HG03103 (cell line): Measurements from ENCODE around the gene CDNF.
"Not testable (repeated sequence)": the region's sequence is repeated elsewhere in the genome, so short reads cannot be mapped to it uniquely, and the experiment has no call there.

Experiments
- ATAC-seq: cut with Tn5 transposase; IDR thresholded peaks from one replicate; pipeline ENCODE4 v1.9.1; 2021; ENCODE audit warnings: low read depth; ENCODE audit not compliant: unreplicated experiment

Gene CDNF

DNA sequence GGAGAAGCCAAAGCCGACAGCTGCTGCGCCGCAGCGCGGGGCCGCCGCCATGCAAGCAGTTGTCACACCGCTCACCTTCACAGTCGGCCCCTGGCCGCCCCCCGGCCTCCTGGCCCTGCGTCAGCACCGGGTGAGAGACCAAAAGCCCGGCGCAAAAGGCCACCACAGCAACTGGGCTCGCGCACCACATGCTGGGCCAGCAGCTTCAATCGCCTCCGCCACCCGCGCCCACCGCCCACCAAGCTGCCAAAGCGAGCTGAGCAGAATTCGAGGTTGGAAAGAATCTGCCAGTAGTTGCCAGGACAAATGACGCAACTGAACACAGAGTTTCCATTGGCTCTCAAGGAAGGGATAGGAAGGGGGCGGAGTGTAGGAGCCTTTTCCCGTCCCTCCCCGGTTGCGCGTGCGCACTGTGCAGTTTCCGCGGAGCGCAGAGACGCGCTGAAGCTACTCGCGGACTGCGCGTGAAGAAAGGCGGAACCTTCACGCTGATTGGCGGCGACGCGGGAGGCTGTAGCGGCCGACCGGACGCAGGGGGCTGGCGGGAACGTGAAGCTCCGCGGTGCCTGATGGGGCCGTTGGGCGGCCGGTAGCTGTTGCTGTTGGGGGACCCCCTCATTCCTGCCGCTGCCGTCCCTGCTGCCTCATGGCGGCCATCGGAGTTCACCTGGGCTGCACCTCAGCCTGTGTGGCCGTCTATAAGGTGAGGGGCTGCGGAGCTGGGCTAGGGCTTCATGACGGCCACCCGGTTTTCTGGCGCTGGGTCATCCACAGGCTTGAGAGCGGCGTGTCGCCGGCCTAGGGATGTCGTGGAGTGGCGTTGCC lies at the start of gene CDNF, which contains the start of the genes HSPA14 and MSANTD7:
TSS of gene CDNF (minus strand) at position 281 of the 825 bp plus-strand sequence. CDS start at position 190, 91 bp downstream.
TSS of gene HSPA14 (plus strand) at position 550 of the 825 bp plus-strand sequence. CDS start at position 647, 97 bp downstream.
TSS of gene MSANTD7 (plus strand) at position 550 of the 825 bp plus-strand sequence. CDS start 3,979 bp downstream, outside the sequence.
- ATAC-seq = peak; percentile 87

DNA sequence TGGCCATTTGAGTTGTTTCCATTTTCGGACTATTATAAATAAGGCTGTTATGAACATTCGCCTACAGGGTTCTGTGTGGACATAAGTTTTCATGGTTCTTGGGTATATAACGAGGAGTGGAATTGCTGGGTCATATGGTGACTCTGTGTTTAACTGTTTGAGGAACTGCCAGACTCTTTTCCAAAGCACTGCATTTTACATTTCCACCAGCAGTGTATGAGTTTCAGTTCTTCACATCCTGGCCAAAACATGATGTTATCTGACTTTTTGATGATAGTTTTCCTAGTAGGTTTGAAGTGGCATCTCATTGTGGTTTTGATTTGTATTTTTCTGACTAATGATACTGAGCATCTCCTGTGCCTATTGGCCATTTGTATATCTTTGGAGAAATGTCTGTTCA lies 46.2 kb upstream of the CDNF start:
- no peak for ATAC-seq

DNA sequence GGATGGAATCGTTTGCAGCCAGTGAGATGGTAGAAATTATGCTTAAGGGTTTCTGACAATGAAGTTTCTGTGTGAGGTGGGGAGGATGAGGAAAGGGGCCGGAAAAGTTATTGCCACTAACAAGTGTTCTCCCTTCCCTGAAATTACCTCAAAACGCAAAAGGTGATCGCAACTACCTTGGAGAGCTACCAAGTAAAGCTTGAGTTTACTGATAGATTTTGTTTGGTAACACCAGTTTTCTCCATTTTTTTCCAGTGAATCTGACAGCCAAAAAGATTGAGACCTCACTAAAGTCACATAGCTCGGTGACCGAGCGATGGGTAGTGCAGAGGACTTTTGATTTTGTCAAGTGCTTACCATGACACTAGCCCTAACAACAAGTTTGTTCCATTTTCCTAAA lies 42.4 kb upstream of the CDNF start:
- ATAC-seq = no peak

DNA sequence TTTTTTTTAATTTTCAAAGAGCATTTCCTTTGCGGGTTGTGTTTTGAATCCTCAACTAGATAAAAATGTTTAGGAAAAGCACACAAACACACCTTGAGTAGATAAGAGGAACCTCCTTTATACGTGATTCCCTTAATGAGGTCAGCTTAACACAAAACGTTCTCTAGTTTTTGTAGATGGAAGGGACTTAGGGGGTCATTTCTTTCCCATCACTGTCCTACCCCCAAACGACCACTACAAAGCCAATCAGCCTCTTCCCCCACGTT lies 42.0 kb upstream of the CDNF start:
- no peak for ATAC-seq

DNA sequence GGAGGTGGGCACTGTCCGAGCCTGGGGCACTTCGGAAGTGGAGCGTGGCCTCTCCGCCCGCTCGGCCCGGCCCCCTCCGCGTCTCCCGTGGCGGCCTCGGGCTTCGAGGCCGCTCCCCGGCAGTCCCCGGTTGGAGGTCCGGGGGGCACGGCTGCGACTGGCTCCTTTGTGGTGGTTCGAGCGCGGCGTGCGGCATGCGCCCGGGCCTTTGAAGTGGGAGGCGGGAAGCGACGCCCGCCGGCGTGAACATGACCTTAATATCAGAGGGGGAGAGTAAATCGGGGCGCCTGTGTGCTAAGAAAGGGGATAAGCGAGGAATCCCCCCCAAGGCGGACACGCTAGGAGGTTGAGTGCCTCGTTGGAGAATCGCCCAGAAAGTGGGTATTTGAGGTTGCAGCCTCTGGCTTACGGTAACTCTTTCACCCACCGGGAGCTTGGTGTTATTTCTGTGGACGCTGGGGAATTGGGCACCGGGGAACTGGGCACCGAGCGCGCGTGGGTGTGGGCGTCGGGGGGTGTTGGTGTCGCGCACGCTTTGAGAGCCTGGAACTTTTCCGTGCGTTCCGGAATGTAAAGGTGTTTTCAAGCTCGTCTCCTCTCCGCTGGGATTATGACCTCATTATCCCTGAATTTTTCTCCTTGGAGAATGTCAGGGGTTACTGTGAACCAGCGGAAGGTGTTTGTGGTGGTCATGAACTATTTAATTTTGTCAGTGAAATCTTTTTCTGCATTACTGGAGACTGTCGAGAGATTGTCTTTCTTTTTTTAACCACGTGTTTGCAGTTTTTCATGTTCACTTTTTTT lies 41.5 kb upstream of the CDNF start:
- ATAC-seq = peak; percentile 10

DNA sequence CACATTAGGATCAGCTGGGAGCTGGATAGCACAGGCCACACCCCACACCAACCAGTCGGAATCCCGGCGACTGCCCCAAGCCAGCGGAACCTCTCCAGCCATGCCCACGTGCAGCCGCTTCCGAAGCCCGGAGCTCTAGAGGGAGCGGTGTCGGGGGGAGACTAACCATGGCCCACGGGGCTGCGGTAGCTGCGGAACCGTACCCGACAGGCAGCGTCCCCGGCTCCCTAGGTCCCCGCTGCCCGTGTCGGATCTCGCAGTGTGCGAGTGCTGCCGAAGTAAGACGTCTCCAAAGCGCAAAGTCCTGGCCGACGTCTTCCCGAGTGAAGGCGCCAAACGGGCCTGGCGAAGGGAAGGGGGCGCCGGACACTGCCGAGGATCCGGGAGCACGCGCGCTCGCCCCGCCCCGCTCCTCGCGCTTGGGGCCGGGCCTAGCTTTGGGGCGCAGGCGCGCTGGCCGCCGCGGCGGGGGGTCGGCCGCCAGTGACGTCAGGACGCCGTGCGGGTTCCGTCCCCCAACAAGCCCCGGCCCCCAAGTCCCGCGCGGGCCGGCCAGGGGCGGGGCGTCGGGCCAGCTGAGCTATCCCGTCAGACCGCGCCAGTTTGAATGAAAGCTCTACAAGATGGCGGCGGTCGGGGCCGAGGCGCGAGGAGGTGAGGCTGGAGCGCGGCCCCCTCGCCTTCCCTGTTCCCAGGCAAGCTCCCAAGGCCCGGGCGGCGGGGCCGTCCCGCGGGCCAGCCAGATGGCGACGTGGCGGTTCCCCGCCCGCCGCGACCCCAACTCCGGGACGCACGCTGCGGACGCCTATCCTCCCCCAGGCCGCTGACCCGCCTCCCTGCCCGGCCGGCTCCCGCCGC lies 40.7 kb upstream of the CDNF start, which contains the start of gene SUV39H2:
TSS of gene SUV39H2 (plus strand) at position 601 of the 858 bp plus-strand sequence. CDS start at position 624, 23 bp downstream.
- peak; percentile 85 for ATAC-seq

DNA sequence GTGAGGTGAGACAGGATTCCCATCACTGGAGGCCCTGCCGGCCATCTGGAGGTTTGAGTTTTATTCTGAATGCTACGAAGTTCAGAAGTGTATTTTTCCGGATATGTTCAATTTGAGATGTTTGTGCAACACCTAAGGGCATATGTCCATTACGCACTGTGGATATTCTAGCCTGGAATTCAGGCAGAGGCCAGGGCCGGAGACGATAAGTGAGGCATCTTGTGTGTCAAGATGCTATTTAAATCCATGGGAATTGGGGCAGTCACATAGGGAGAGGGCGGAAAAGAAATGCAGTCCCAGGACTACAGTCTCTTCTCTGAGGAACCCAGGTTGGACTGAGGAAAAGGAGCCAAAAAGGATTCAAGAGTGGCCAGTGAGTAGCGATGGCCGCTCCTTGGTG lies 38.9 kb upstream of the CDNF start:
- ATAC-seq = no peak

DNA sequence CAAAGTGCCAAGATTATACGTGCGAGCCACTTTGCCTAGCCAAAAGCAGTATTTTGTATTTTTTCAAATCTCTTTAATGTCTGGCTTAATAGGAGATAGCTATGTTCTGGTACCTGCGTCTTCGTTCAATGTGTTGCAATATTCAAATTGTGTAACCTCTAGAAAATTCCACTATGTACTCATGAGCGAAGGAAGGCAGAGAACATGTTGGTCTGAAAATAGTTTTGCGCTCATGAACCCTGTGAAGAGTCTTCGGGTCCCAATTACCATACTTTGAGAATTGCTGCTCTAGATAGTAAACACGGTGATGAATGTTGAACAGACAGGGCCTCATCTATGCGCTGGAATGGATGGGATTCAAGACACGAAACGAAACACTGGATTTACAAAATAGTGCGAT lies 38.1 kb upstream of the CDNF start:
- no peak for ATAC-seq

DNA sequence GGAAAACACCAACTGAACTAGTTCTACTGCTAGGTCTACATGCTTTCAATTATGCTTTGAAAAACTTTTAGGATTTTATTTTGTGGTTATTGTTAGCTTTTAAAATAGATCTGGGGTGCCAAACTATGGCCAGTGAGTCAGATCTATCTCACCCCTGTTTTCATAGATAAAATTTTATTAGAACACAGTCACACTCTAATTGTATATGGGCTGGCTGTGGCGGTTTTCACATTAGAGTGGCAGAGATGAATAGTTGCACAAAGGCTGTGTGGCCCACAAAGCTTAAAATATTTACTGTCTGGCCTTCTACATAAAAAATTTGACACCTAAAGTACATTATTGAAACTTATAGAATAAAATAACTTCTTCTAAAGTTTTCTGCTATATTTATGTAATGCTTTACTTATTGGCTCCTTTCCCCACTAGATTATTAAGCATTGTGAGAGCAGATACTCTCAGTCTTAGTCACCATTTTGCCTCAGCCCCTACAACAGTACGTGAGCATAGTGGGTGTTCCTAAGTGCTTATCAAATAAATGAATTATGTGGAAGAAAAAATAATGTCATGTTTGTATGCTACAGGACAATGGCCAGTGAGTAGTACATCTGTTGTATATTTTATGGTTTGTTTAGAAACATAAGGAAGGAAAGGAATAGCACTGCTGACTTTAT lies 35.4 kb upstream of the CDNF start:
- ATAC-seq = peak; percentile 42

DNA sequence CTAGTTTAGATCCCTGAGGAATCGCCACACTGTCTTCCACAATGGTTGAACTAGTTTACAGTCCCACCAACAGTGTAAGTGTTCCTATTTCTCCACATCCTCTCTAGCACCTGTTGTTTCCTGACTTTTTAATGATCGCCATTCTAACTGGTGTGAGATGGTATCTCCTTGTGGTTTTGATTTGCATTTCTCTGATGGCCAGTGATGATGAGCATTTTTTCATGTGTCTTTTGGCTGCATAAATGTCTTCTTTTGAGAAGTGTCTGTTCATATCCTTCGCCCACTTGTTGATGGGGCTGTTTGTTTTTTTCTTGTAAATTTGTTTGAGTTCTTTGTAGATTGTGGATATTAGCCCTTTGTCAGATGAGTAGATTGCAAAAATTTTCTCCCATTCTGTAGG lies 27.0 kb upstream of the CDNF start:
- ATAC-seq = not testable (repeated sequence)

DNA sequence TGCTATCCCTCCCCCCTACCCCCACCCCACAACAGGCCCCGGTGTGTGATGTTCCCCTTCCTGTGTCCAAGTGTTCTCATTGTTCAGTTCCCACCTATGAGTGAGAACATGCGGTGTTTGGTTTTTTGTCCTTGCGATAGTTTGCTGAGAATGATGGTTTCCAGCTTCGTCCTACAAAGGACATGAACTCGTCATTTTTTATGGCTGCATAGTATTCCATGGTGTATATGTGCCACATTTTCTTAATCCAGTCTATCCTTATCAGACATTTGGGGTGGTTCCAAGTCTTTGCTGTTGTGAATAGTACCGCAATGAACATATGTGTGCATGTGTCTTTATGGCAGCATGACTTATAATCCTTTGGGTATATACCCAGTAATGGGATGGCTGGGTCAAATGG lies 26.6 kb upstream of the CDNF start:
- not testable (repeated sequence) for ATAC-seq

DNA sequence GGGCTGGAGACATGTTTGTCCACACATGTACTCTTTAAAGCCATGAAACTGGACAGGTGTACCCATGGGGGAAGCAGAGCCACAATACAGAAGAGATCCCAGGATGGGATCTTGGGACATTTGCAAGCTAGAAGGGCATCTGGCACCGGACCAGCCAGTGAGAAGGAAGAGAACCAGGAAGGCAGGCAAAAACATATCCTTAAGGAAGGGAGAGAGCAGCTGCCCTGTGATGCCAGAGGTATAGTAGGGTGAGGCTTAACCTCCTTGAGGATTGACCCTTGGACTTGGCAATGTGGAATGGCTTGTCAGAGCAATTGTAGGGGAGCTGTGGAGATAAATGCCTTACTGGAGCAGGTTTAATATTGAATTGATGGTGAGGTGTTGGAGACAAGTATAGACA lies 23.0 kb upstream of the CDNF start:
- ATAC-seq = no peak

DNA sequence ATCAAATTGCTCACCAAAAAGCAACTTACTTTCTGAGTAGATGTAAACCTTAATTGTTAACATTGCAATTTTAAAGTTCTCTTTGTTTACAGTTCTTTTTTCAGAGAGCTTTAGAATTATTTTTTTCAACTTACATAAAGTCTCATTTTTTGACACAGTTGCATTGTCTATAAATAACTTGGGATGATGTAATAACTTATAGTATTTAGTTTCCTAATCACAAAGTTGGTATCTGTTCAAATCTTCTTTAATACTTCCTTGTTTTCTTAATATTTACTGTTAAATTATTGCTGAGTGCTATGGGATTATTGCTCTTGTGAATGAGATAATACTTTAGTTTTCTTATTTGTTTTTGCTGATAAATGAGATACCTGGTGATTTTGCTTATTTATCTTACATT lies 21.9 kb upstream of the CDNF start:
- no peak for ATAC-seq

DNA sequence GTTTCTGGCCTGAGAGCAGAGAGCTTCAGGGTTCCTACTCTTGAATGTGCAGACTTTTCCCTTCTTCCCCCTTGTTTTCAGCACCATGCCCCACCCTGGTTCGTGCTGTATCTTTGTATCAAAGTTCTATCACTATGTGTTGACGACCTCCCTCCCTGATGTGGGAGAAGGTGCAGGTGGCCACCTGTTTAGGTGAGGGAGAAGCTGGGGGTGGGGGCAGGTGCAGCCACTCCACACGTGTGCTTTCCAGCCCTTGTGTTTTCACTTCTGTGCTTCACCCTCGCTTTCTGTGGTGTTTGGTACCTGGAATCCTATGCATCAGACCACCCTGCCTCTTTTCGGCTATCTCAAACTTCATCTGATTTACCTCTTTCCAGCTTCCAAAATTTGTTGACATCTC lies 21.2 kb upstream of the CDNF start:
- ATAC-seq = no peak

DNA sequence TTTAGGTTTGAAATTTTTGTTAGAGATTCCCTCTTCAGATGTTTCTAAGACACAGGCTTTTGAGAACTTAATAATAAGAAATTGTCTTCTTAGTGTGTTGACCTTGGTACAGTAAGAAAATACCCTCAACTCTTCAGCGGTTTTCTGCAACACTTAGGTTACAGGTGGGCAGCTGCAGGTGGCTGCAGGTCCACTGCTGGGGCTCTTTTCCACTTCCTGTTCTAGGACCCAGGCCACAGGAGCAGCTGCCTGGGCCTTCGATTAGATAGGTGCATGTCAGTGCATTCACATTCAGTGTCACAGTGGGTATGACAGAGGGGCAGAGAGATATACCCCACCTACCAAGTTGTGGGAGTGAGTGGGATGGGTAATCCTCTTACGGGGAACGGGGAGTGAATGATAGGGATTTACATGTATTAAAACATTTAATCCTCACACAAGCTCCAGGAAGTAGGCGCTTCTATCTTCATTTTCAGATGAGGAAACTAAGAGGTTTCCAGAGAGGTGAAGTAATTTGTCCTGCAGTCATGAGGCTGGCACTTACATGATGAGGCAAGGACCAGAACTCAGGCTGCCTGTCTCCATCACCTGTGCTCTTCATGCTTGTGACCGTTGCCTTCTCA lies 20.6 kb upstream of the CDNF start:
- ATAC-seq = no peak

DNA sequence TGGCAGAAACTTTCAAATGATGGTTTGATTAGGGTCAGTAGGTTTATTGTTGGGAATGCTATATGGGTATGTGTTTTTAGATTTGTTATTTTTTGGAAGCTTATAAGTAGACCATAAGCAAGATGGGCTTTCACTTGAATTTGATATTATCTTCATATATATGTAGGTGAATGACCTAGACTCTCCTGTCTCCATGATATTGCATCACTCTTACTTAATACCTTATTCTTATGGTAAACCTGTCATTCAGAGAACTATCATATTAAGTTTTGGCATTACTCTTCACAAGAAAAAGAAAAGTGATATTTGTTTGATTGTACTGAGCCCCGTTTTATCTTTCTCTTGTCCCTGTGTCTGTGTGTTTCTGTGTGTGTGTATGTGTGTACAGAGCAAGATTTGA lies 17.6 kb upstream of the CDNF start:
- no peak for ATAC-seq

DNA sequence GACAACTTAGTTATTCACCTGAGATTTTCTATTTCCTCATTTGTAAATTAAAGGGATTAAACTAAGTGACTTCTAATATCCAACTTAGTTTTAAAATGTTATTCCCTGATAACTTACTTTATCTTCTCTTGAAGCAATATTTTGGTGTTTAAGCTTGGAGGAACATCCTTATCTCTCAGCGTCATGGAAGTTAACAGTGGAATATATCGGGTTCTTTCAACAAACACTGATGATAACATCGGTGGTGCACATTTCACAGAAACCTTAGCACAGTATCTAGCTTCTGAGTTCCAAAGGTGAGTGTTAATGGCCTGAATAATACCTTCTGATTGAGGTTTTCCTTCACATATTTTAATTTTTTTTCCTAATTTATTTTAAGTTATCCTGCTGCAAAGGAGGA lies 14.4 kb upstream of the CDNF start:
- no peak for ATAC-seq

DNA sequence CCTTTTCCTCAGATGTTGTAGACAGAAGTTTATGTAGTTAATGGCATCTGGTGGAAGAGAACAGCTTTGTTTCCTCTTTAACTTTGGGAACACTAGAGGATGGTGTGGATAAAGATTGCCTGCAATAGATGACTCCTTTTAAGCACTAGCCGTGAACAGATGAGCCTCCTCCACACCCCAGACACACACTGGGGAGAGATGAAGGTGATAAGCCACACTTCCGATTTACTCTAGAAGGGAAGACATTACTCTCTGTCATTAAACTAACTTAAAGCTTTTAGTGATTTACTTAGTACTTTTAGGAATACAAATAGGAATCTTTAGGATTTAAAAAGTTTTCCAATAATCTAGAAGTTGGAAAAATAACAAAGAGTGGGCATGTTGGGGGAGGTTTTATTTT lies 7.1 kb upstream of the CDNF start:
- ATAC-seq = no peak

DNA sequence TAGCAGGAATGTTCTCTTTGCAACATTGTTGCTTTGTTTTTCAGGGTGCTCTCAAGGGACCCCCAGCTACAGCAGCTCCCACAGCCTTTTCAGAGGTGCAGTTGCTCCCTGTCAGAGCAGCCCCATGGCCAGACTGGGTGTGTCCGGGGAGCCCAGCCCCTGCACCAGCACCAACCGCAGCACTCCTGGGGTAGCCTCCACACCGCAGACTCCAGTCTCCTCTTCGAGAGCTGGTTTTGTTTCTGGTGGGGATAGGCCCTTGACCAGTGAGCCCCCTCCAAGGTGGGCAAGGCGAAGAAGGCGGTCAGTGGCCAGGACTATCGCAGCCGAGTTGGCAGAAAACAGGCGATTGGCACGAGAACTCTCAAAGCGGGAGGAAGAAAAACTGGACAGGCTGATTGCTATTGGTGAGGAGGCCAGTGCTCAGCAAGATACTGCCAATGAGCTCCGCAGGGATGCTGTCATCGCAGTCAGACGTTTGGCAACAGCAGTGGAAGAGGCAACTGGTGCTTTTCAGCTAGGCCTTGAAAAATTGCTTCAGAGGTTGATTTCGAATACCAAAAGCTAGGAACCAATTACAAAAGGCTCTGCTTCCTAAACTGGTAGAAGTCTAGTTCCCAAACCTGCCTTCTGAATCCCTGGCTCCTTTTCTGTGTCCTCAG lies 5.6 kb upstream of the CDNF start:
- ATAC-seq = no peak
